Cardiac muscle cell (in vitro differentiated cells and primary cell): ENCODE measurements around the gene PRKD1. TPM values are rescaled to one million over a fixed set of nuclear protein-coding genes. Genes with fewer than 3 reads are reported as not detected.

Experiments
- DNase-seq, 2 donors: peaks; one replicate each; pipeline versions ENCODE4 v3.0.0 to v3.0.0-alpha.2; 2010 to 2017; ENCODE audit warnings: low read depth in 1 of 2, low spot score in 1 of 2
- H3K27ac ChIP-seq: fragments of 200-600 bp; sonication (generic); 2 replicates; pipeline ENCODE4 v1.5.1; 2016
- H3K27me3 ChIP-seq: fragments of 200-600 bp; sonication (generic); 2 replicates; pipeline ENCODE4 v1.6.0; 2016; ENCODE audit warnings: control low read depth
- H3K36me3 ChIP-seq: fragments of 200-600 bp; sonication (generic); 2 replicates; pipeline ENCODE4 v1.5.1; 2016; ENCODE audit warnings: control low read depth
- H3K4me1 ChIP-seq: fragments of 200-600 bp; sonication (generic); 2 replicates; pipeline ENCODE4 v1.8.1; 2017; ENCODE audit warnings: low read depth, mild to moderate bottlenecking, mixed run types
- H3K4me3 ChIP-seq: fragments of 200-600 bp; sonication (generic); 2 replicates; pipeline ENCODE4 v1.5.1; 2016; ENCODE audit warnings: mild to moderate bottlenecking
- H3K9me3 ChIP-seq: fragments of 200-600 bp; sonication (generic); 2 replicates; pipeline ENCODE4 v1.5.1; 2017; ENCODE audit warnings: low read depth, mild to moderate bottlenecking, control low read depth
- CTCF ChIP-seq: IDR thresholded peaks from 2 replicates; pipeline ENCODE4 v1.5.1; 2012; ENCODE audit warnings: low read depth, mild to moderate bottlenecking, low read length
- polyA plus RNA-seq: library from polyadenylated mRNA; unstranded; fragments of >200 nt; fragmentation: Nextera tagmentation; extraction: Ambion mirVana; gene quantifications from 2 replicates; pipeline ENCODE4 v1.2.1, GENCODE V29; 2016
- total RNA-seq: library from RNA; depleted of rRNA; stranded (reverse); fragments of >200 nt; gene quantifications from 2 replicates; pipeline ENCODE4 v1.2.3, GENCODE V29; 2016

PRKD1 gene
- total and polyA plus RNA-seq, 2 experiments from 2014 or later: 15.2 to 15.7 TPM

- no peak for TF ChIP-seq CTCF
- Histone ChIP-seq H3K9me3 (no peaks in the 10 kb centered on the region), H3K4me1 (no peaks in the 10 kb centered on the region), H3K4me3 (no peak overlapping the region), H3K27me3 (no peaks in the 10 kb centered on the region), H3K27ac (no peak overlapping the region), H3K36me3 (no peaks in the 10 kb centered on the region)
- DNase-seq: no peak
Measured at GRCh38 chr14:29576927-29577326, 350.7 kb downstream of the PRKD1 start.

- DNase-seq: no peak
- Histone ChIP-seq H3K4me1 (no peaks in the 10 kb centered on the region), H3K27me3 (no peaks in the 10 kb centered on the region), H3K4me3 (no peak overlapping the region), H3K27ac (no peak overlapping the region), H3K36me3 (no peaks in the 10 kb centered on the region), H3K9me3 (no peaks in the 10 kb centered on the region)
- TF ChIP-seq CTCF: no peak
Measured at GRCh38 chr14:29569194-29569593, 358.5 kb downstream of the PRKD1 start.

- Histone ChIP-seq H3K27ac (no peak overlapping the region), H3K4me1 (no peaks in the 10 kb centered on the region), H3K27me3 (no peaks in the 10 kb centered on the region), H3K9me3 (no peaks in the 10 kb centered on the region), H3K36me3 (no peaks in the 10 kb centered on the region), H3K4me3 (no peak overlapping the region)
- no peak for DNase-seq
- TF ChIP-seq CTCF: no peak
Measured at GRCh38 chr14:29566194-29566593, 361.5 kb downstream of the PRKD1 start.

DNA sequence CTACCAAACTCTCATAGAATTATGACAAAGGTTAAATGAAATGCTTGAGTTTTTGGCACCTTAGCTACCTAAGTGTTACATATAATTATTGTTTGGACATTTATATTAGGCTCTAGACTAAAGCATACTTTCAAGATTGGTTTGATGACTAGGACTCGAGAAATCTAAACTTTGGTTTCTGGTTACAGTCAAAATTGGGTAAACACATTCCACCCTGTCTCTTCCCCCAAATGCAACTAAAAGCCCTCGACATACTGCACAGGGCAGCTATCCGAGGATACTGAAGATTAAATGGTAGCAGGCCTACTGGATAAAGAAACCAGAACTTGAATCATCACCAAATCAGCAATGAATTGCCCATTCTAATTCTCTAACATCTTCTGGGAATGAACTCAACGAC, 369.1 kb downstream of the PRKD1 start:
- Histone ChIP-seq H3K27ac (no peak overlapping the region), H3K9me3 (no peaks in the 10 kb centered on the region), H3K36me3 (no peaks in the 10 kb centered on the region), H3K27me3 (no peaks in the 10 kb centered on the region), H3K4me3 (no peak overlapping the region), H3K4me1 (peaks cover 1% of the 10 kb centered on the region)
- no peak for TF ChIP-seq CTCF
- peak in 1 of 2 donors; percentile 29 for DNase-seq

- Histone ChIP-seq H3K27ac (no peak overlapping the region), H3K4me3 (no peak overlapping the region), H3K4me1 (peaks cover 6% of the 10 kb centered on the region), H3K27me3 (no peaks in the 10 kb centered on the region), H3K36me3 (no peaks in the 10 kb centered on the region), H3K9me3 (no peaks in the 10 kb centered on the region)
- DNase-seq: no peak
- no peak for TF ChIP-seq CTCF
Measured at GRCh38 chr14:29554335-29554734, 373.3 kb downstream of the PRKD1 start.

DNA sequence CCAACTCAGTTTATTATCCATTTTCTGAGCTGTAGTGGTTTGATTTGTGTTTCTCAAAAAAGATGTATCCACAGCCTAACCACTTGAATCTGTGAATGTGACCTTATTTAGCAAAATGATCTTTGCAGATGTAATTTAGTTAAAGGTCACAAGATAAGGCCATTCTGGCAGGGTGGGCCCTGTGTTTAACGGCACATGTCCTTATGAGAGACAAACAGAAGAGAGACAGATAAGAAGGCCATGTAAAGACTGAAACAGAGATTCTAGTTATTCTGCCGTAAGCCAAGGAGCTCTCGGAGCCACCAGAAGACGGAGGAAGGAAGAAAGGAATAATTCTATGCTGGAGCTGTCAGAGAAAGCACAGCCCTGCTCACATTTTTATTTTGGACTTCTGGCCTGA, 374.2 kb downstream of the PRKD1 start:
- no peak overlapping the region for H3K27ac ChIP-seq
- H3K9me3 ChIP-seq: no peaks in the 10 kb centered on the region
- DNase-seq: no peak
- peaks cover 6% of the 10 kb centered on the region for H3K4me1 ChIP-seq
- H3K4me3 ChIP-seq: no peak overlapping the region
- TF ChIP-seq CTCF: no peak
- H3K36me3 ChIP-seq: no peaks in the 10 kb centered on the region
- no peaks in the 10 kb centered on the region for H3K27me3 ChIP-seq
